K562 (cell line): ENCODE results near the gene CREG2. TPM values are rescaled to one million over a fixed set of nuclear protein-coding genes. Genes with fewer than 3 reads are reported as not detected.

Experiments used
- ATAC-seq: fragments of 200-7000 bp; cut with Tn5 transposase; 3 replicates; pipeline ENCODE4 v1.9.1; 2020; ENCODE audit warnings: moderate library complexity
- BruUV-seq: library from RNA; stranded (reverse); fragments of 400-500 nt; replicated peaks from 2 replicates; lab custom pipeline; 2021; lab: Mats Ljungman, UMichigan
- CTCF ChIA-PET: fragments of 300-600 bp; formaldehyde crosslinking; extraction: SDS; loops from one replicate; lab custom pipeline; 2021; ENCODE audit warnings: low intra/inter-chr PET ratio; lab: Yijun Ruan, JAX
- POLR2A ChIA-PET: fragments of 300-600, 350-650 bp; sonication (Branson Sonifier 250); formaldehyde crosslinking; extraction: SDS; loops from one replicate; lab custom pipeline; 2021; ENCODE audit warnings: antibody characterized with exemption, inconsistent platforms; lab: Yijun Ruan, JAX
- DNase-seq, 4 experiments: peaks; one replicate each; pipeline versions ENCODE4 v3.0.0 to v3.0.0-alpha.2; 2011 to 2018; ENCODE audit warnings: low spot score in 3 of 4, mixed read lengths in 3 of 4; ENCODE audit errors: extremely low read depth in 1 of 4
- FAIRE-seq: peaks from 2 replicates; lab custom pipeline; 2011; peaks lifted over from hg19 to GRCh38; lab: Jason Lieb, UNC
- H2AFZ ChIP-seq: 2 replicates; pipeline ENCODE4 v1.6.0; 2011; ENCODE audit warnings: low read depth, low read length, control low read depth, inconsistent platforms
- H3K27ac ChIP-seq: fragments of 200-600 bp; 3 replicates; pipeline ENCODE4 v1.8.0; 2011; ENCODE audit warnings: low read depth, mild to moderate bottlenecking, control low read depth, inconsistent platforms, low read length, moderate library complexity, mixed read lengths; ENCODE audit errors: extremely low read depth
- H3K27me3 ChIP-seq, 2 experiments: fragments of 300-600 bp in 1 of 2; 2 replicates in 1 of 2; 3 replicates in 1 of 2; pipeline versions ENCODE4 v1.6.0 to v1.8.0; 2011; ENCODE audit warnings: inconsistent platforms in 2 of 2, low read length in 2 of 2, mild to moderate bottlenecking in 1 of 2, mixed read lengths in 1 of 2, moderate library complexity in 1 of 2; ENCODE audit not compliant: control insufficient read depth in 2 of 2, insufficient read depth in 2 of 2
- H3K36me3 ChIP-seq: fragments of 300-600 bp; 3 replicates; pipeline ENCODE4 v1.8.0; 2011; ENCODE audit warnings: mild to moderate bottlenecking, low read length, inconsistent platforms; ENCODE audit not compliant: control insufficient read depth, insufficient read depth
- H3K4me1 ChIP-seq, 2 experiments: fragments of 200-600 bp in 1 of 2; replicated peaks in 1 of 2; 2 replicates in 1 of 2; 3 replicates in 1 of 2; pipeline versions ENCODE4 v1.5.1 to v1.8.0; 2011; ENCODE audit warnings: inconsistent platforms in 2 of 2, low read length in 2 of 2, mild to moderate bottlenecking in 1 of 2, mixed read lengths in 1 of 2, moderate library complexity in 1 of 2; ENCODE audit not compliant: control insufficient read depth in 2 of 2, insufficient read depth in 2 of 2
- H3K4me2 ChIP-seq: 2 replicates; pipeline ENCODE4 v1.6.1; 2011; ENCODE audit warnings: low read length, control low read depth, inconsistent platforms, mixed read lengths; ENCODE audit not compliant: insufficient read depth
- H3K4me3 ChIP-seq: fragments of 200-600 bp; sonication (generic), shearing (Covaris generic); 2 replicates; pipeline ENCODE4 v1.5.1; 2016; ENCODE audit warnings: control low read depth, inconsistent platforms
- H3K79me2 ChIP-seq: fragments of 200-600 bp; 3 replicates; pipeline ENCODE4 v1.8.0; 2011; ENCODE audit warnings: low read length, inconsistent platforms; ENCODE audit not compliant: control insufficient read depth, insufficient read depth
- H3K9ac ChIP-seq, 2 experiments: 2 replicates each; pipeline versions ENCODE4 v1.6.0 to v1.6.1; 2011; ENCODE audit warnings: low read depth in 2 of 2, low read length in 2 of 2, control low read depth in 1 of 2, inconsistent platforms in 1 of 2, mild to moderate bottlenecking in 1 of 2, mixed read lengths in 1 of 2; ENCODE audit not compliant: insufficient read depth in 1 of 2
- H3K9me1 ChIP-seq: one replicate; pipeline ENCODE4 v1.6.0; 2011; ENCODE audit warnings: inconsistent platforms, mild to moderate bottlenecking, low read length, moderate library complexity; ENCODE audit not compliant: control insufficient read depth, insufficient read depth
- H3K9me3 ChIP-seq: replicated peaks from 2 replicates; pipeline ENCODE4 v1.5.1; 2011; ENCODE audit warnings: low read depth, low read length, inconsistent platforms; ENCODE audit not compliant: control insufficient read depth, insufficient read depth
- H4K20me1 ChIP-seq: replicated peaks from 2 replicates; pipeline ENCODE4 v1.6.1; 2011; ENCODE audit warnings: low read length, inconsistent platforms, mixed read lengths; ENCODE audit not compliant: control insufficient read depth, insufficient read depth
- GTF2F1 ChIP-seq: IDR thresholded peaks from 2 replicates; pipeline ENCODE4 v1.6.1; 2011; ENCODE audit warnings: low read depth, low read length, improper control_type of control experiment
- RBM17 ChIP-seq: fragments of 200-400 bp; formaldehyde crosslinking; IDR thresholded peaks from 2 replicates; pipeline ENCODE4 v1.6.1; 2017; ENCODE audit warnings: low read depth, mild to moderate bottlenecking, low read length, borderline replicate concordance
- SREBF2 ChIP-seq: sonication (generic); formaldehyde crosslinking; IDR thresholded peaks from 2 replicates; pipeline ENCODE4 v1.4.0; 2020; ENCODE audit warnings: mild to moderate bottlenecking, missing genetic modification reagents
- ZNF318 ChIP-seq, 2 experiments: fragments of 450-650 bp; IDR thresholded peaks; 2 replicates each; pipeline ENCODE4 v1.6.1; 2016; ENCODE audit warnings: mild to moderate bottlenecking in 2 of 2, borderline replicate concordance in 1 of 2, low read depth in 1 of 2, moderate library complexity in 1 of 2
- WGBS: fragments of 100-300 bp; shearing (Covaris generic); methylation state at CpG from one replicate; pipeline ENCODE4 v1.1.6; 2016; ENCODE audit warnings: low coverage, mixed read lengths; ENCODE audit not compliant: insufficient coverage; ENCODE audit errors: missing lambda C conversion rate; 5-methylcytosine and 5-hydroxymethylcytosine counted together
- in situ Hi-C: fragments of 300-500 bp; cut with MboI; formaldehyde crosslinking; loops from 4 replicates; pipeline ENCODE4 v1.15.0; 2018; ENCODE audit warnings: inconsistent platforms, mixed read lengths
- intact Hi-C: fragments of 100-400 bp; cut with micrococcal nuclease; formaldehyde crosslinking; loops from 2 replicates; pipeline ENCODE4 v1.14.2; 2022
- polyA plus RNA-seq, 8 experiments: library from polyadenylated mRNA; depleted of rRNA in 4 of 8; stranded (reverse) in 5 of 8; unstranded in 3 of 8; fragments of >200 nt; fragmentation: Nextera tagmentation in 2 of 8; fragmentation: Illumina TruSeq in 1 of 8; extraction: Ambion mirVana in 2 of 8; extraction: Trizol in 1 of 8; gene quantifications; 2 replicates each; pipeline versions ENCODE4 v1.2.1 to v1.2.3, GENCODE V29; 2011 to 2014; ENCODE audit warnings: inconsistent platforms in 1 of 8, missing spikeins in 1 of 8
- total RNA-seq, 7 experiments: library from RNA; depleted of rRNA in 6 of 7; stranded (reverse); fragments of >200 nt in 6 of 7; fragmentation: Illumina TruSeq in 2 of 7; extraction: Trizol in 2 of 7; gene quantifications; 2 replicates each; pipeline versions ENCODE4 v1.2.1 to v1.2.3, GENCODE V29; 2011 to 2021; ENCODE audit warnings: low replicate concordance in 1 of 7
- TF ChIP-seq, protein P1 (sequence below): fragments of 450-650 bp; IDR thresholded peaks from 2 replicates; pipeline ENCODE4 v1.6.1; 2017; ENCODE audit warnings: antibody characterized with exemption, mild to moderate bottlenecking
- TF ChIP-seq, protein P2 (sequence below): fragments of 250-450 bp; sonication (Bioruptor Pico); IDR thresholded peaks from 2 replicates; pipeline ENCODE4 v1.5.0; 2021; ENCODE audit warnings: mild to moderate bottlenecking, moderate library complexity

CREG2 gene
- total and polyA plus RNA-seq, 9 of the 15 experiments (the other 6 are each of a cell fraction or from before 2014, with no cell fraction given), result not detected

- Histone ChIP-seq H3K4me1 (no peaks in the 10 kb centered on the region; a peak in 1 of 5 replicates), H3K9me3 (no peaks in the 10 kb centered on the region), H3K4me3 (no peak overlapping the region), H2AFZ (no peak overlapping the region), H3K36me3 (no peaks in the 10 kb centered on the region), H3K9me1 (no peaks in the 10 kb centered on the region), H4K20me1 (peaks cover 6% of the 10 kb centered on the region), H3K27me3 (peaks cover 10 to 29% of the 10 kb centered on the region in 2 experiments), H3K27ac (no peak overlapping the region), H3K79me2 (no peaks in the 10 kb centered on the region), H3K4me2 (no peak overlapping the region), H3K9ac (no peak overlapping the region)
- DNase-seq (no peak), ATAC-seq (no peak), FAIRE-seq (no peak)
- CTCF ChIA-PET, result no interaction called here
- 3% methylated on average over 7 of the region's 7 CpGs for WGBS
- BruUV-seq, result no TSS peak
- POLR2A ChIA-PET, result no interaction called here
- in situ Hi-C loops (no loop called here), intact Hi-C loops (no loop called here)
- TF ChIP-seq SREBF2 (CRISPR knock-in tag), result no peak
- no peak for TF ChIP-seq GTF2F1
- TF ChIP-seq, protein P1, sequence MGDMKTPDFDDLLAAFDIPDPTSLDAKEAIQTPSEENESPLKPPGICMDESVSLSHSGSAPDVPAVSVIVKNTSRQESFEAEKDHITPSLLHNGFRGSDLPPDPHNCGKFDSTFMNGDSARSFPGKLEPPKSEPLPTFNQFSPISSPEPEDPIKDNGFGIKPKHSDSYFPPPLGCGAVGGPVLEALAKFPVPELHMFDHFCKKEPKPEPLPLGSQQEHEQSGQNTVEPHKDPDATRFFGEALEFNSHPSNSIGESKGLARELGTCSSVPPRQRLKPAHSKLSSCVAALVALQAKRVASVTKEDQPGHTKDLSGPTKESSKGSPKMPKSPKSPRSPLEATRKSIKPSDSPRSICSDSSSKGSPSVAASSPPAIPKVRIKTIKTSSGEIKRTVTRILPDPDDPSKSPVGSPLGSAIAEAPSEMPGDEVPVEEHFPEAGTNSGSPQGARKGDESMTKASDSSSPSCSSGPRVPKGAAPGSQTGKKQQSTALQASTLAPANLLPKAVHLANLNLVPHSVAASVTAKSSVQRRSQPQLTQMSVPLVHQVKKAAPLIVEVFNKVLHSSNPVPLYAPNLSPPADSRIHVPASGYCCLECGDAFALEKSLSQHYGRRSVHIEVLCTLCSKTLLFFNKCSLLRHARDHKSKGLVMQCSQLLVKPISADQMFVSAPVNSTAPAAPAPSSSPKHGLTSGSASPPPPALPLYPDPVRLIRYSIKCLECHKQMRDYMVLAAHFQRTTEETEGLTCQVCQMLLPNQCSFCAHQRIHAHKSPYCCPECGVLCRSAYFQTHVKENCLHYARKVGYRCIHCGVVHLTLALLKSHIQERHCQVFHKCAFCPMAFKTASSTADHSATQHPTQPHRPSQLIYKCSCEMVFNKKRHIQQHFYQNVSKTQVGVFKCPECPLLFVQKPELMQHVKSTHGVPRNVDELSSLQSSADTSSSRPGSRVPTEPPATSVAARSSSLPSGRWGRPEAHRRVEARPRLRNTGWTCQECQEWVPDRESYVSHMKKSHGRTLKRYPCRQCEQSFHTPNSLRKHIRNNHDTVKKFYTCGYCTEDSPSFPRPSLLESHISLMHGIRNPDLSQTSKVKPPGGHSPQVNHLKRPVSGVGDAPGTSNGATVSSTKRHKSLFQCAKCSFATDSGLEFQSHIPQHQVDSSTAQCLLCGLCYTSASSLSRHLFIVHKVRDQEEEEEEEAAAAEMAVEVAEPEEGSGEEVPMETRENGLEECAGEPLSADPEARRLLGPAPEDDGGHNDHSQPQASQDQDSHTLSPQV, result no peak
- no peak for TF ChIP-seq ZNF318 (IDR thresholded peaks at IDR 0.05; ENCODE audit: borderline replicate concordance in 1 of 2, low read depth in 1 of 2)
- TF ChIP-seq RBM17, result no peak
- TF ChIP-seq, protein P2, sequence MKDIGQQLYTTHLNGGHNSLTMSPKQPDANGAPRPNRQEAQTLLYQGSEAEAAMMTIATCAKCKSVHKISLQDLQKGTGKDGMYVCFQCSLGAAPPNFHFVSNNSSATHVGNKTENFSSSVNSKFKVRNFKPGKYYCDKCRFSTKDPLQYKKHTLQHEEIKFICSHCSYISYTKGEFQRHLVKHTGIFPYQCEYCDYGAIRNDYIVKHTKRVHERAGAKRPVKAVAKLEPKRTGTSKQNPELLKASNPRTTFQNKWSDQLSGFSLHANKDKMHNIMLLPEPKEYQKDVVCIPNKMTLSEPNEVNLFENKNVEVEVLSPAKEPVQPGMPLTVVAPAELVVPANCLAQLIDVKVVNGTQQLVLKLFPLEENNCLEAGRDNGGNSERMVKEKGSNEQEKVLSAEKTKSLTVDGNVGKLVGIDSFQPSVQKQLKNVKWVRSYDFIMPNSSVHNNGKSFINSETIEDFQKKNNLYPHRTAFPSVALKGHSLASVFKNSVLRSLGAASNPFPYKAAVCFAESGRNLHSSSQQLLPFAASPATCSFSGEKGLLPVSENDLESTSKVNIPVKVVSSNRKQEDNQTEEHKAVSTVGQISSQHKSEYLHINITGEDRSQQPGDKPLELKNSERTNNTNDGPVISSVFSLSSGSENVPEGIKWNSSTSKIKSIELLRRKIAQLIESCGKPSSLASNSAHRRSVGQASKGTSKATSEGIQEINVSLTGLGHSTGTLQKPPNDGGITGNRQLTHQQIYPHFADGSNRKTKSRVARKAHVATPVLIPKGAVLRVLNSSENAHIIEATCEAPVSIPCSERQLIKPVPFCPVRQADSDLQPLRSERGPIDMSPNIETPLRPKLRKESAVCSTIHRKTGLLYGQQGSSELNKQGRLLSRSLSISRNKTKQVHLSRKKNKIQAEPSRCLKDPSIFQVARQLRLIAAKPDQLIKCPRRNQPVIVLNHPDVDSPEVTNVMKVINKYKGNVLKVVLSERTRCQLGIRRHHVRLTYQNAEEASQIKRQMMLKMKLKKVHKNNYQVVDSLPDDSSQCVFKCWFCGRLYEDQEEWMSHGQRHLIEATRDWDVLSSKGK, result no peak
These were observed 39.5 kb upstream of the CREG2 start for GRCh38 chr2:101426822-101427221.
